Measurements from ENCODE around the gene GLIS1.

GLIS1 gene

GRCh38 chr1:53604291-53604919 lies 134.6 kb downstream of the GLIS1 start:
- TF ChIP-seq CTCF (IDR thresholded peaks at IDR 0.05; ENCODE audit: low read depth, low read length) (no peak), MAX (IDR thresholded peaks at IDR 0.05; ENCODE audit: low read depth, low read length) (no peak), MYC (IDR thresholded peaks at IDR 0.05; ENCODE audit: low read depth, low read length) (no peak), POLR2A (IDR thresholded peaks at IDR 0.05; ENCODE audit: extremely low read depth, insufficient read length) (no peak)
- no peak overlapping the region for H3K4me3 ChIP-seq (ENCODE audit: low read depth, low read length)
- DNase-seq (ENCODE audit: low read depth), result no peak

GRCh38 chr1:53603431-53603830 lies 135.5 kb downstream of the GLIS1 start:
- no peak for DNase-seq (ENCODE audit: low read depth)
- no peak overlapping the region for H3K4me3 ChIP-seq (ENCODE audit: low read depth, low read length)
- TF ChIP-seq POLR2A (IDR thresholded peaks at IDR 0.05; ENCODE audit: extremely low read depth, insufficient read length) (no peak), MAX (IDR thresholded peaks at IDR 0.05; ENCODE audit: low read depth, low read length) (no peak), MYC (IDR thresholded peaks at IDR 0.05; ENCODE audit: low read depth, low read length) (no peak), CTCF (IDR thresholded peaks at IDR 0.05; ENCODE audit: low read depth, low read length) (no peak)

DNA sequence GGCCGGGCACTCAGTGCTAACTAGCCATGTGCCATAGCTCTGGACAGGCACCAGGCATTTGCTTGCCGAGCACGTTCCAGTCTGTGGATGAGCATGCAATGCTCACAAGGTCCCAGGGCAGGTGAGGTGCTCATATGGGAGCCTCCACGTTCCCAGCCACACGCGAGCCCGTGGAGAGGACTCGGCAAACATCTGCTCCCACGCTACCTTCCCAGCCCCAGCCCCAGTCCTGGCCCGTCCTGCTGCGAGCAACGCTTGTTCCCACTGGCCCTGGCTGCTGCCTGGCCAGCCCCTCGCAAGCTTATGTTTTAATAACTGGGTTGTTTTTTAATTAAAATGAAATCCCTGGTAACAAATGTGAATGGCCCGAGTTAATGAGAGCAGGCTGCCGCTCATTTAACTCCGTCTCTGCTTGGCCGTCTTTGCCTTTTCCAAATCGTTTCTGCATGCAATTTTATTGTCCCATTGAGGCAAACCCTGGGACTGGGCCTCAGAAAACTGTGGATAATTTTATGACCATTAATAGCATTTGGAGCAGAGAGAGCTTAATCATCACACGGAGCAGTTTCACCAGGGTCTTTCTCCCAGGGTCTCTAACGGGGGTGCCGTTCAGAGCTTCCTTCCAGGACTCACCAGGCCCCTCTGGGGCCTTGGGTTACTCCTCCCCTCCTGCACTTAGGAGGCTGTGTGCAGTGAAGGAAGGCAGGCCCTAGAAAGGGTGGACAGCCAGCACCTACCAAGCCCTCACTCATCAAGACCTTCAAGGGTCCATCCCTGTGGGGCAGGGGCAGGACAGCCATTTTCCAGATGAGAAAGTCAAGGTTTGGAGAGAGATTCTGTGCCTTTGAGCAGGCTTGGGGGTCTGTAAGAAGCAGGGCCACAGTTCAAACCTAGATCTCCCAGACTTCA lies 136.8 kb downstream of the GLIS1 start:
- TF ChIP-seq MAX (IDR thresholded peaks at IDR 0.05; ENCODE audit: low read depth, low read length) (no peak), MYC (IDR thresholded peaks at IDR 0.05; ENCODE audit: low read depth, low read length) (no peak), CTCF (IDR thresholded peaks at IDR 0.05; ENCODE audit: low read depth, low read length) (no peak), POLR2A (IDR thresholded peaks at IDR 0.05; ENCODE audit: extremely low read depth, insufficient read length) (no peak)
- H3K4me3 ChIP-seq (ENCODE audit: low read depth, low read length), result no peak overlapping the region
- DNase-seq (ENCODE audit: low read depth), result no peak

GRCh38 chr1:53601031-53601745 lies 137.8 kb downstream of the GLIS1 start:
- TF ChIP-seq MAX (IDR thresholded peaks at IDR 0.05; ENCODE audit: low read depth, low read length), result no peak
- no peak for TF ChIP-seq MYC (IDR thresholded peaks at IDR 0.05; ENCODE audit: low read depth, low read length)
- TF ChIP-seq CTCF (IDR thresholded peaks at IDR 0.05; ENCODE audit: low read depth, low read length), result no peak
- TF ChIP-seq POLR2A (IDR thresholded peaks at IDR 0.05; ENCODE audit: extremely low read depth, insufficient read length), result no peak
- DNase-seq (ENCODE audit: low read depth), result no peak
- H3K4me3 ChIP-seq (ENCODE audit: low read depth, low read length), result no peak overlapping the region

DNA sequence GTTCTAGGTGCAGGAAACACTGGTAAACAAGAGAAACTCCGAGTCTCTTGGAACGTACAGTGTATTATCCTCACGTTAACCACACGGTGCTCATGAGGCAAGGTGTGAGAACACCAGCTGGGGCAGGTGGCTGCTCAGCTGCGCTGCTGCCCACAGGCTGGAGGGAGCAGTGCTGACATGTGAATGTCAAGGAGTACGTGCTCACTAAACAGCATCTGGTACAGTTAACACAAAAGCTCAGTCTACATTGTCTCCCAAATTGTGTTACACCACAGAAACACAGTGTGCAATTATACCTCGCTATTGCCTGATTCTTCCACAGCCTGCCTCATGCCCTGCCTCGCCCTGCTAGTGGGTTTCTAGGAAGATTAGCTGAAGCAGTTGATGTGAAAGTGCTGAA lies 138.4 kb downstream of the GLIS1 start:
- H3K4me3 ChIP-seq (ENCODE audit: low read depth, low read length), result no peak overlapping the region
- TF ChIP-seq MYC (IDR thresholded peaks at IDR 0.05; ENCODE audit: low read depth, low read length) (no peak), POLR2A (IDR thresholded peaks at IDR 0.05; ENCODE audit: extremely low read depth, insufficient read length) (no peak), CTCF (IDR thresholded peaks at IDR 0.05; ENCODE audit: low read depth, low read length) (no peak), MAX (IDR thresholded peaks at IDR 0.05; ENCODE audit: low read depth, low read length) (no peak)
- DNase-seq (ENCODE audit: low read depth), result no peak

Measured in NB4 (cell line).